PC-9 (cell line): ENCODE results near the gene C8G. TPM values are rescaled to one million over a fixed set of nuclear protein-coding genes. Genes with fewer than 3 reads are reported as not detected.

Source experiments
- BruUV-seq: library from RNA; stranded (reverse); fragments of 400-500 nt; replicated peaks from 2 replicates; lab custom pipeline; 2021; lab: Mats Ljungman, UMichigan
- CTCF ChIA-PET: fragments of 300-600 bp; sonication (Branson Sonifier 250); formaldehyde crosslinking; loops from one replicate; lab custom pipeline; 2022; ENCODE audit warnings: antibody characterized with exemption; lab: Charles Lee
- POLR2A ChIA-PET: fragments of 300-600 bp; sonication (Branson Sonifier 250); formaldehyde crosslinking; loops from one replicate; lab custom pipeline; 2022; ENCODE audit warnings: antibody characterized with exemption; ENCODE audit not compliant: unreplicated experiment; lab: Charles Lee
- DNase-seq, 2 experiments: peaks; one replicate each; pipeline versions ENCODE4 v3.0.0 to v3.0.0-alpha.2; 2015 to 2022; ENCODE audit warnings: mixed read lengths in 1 of 2
- H2AFZ ChIP-seq: fragments of 200-600 bp; sonication (generic); 2 replicates; pipeline ENCODE4 v1.8.1; 2017; ENCODE audit warnings: antibody characterized with exemption
- H3F3A ChIP-seq: fragments of 200-600 bp; sonication (generic); 2 replicates; pipeline ENCODE4 v1.8.1; 2017; ENCODE audit warnings: antibody characterized with exemption, mild to moderate bottlenecking, low read depth; ENCODE audit not compliant: insufficient read depth
- H3K27ac ChIP-seq: fragments of 200-600 bp; sonication (generic); 2 replicates; pipeline ENCODE4 v1.6.1; 2016; ENCODE audit warnings: mixed run types
- H3K27me3 ChIP-seq: fragments of 200-600 bp; sonication (generic); 2 replicates; pipeline ENCODE4 v1.6.1; 2016; ENCODE audit warnings: low read depth, mixed run types; ENCODE audit not compliant: insufficient read depth
- H3K36me3 ChIP-seq: fragments of 200-600 bp; sonication (generic); 2 replicates; pipeline ENCODE4 v1.6.1; 2016; ENCODE audit warnings: low read depth, mixed run types
- H3K4me1 ChIP-seq: fragments of 200-600 bp; sonication (generic); replicated peaks from 2 replicates; pipeline ENCODE4 v1.6.1; 2016; ENCODE audit warnings: mixed run types; ENCODE audit not compliant: insufficient read depth
- H3K4me2 ChIP-seq: fragments of 200-600 bp; sonication (generic); 2 replicates; pipeline ENCODE4 v1.6.1; 2017; ENCODE audit warnings: mixed run types
- H3K4me3 ChIP-seq: fragments of 200-600 bp; sonication (generic); 2 replicates; pipeline ENCODE4 v1.6.1; 2016; ENCODE audit warnings: mixed run types
- H3K79me2 ChIP-seq: fragments of 200-600 bp; sonication (generic); 2 replicates; pipeline ENCODE4 v1.6.1; 2017; ENCODE audit warnings: low read depth, mixed run types
- H3K9me2 ChIP-seq: fragments of 200-600 bp; sonication (generic); 2 replicates; pipeline ENCODE4 v1.8.1; 2017; ENCODE audit warnings: mild to moderate bottlenecking; ENCODE audit not compliant: insufficient read depth
- H3K9me3 ChIP-seq: fragments of 200-600 bp; sonication (generic); 2 replicates; pipeline ENCODE4 v1.8.1; 2016; ENCODE audit warnings: low read depth; ENCODE audit not compliant: insufficient read depth
- H4K20me1 ChIP-seq: fragments of 200-600 bp; sonication (generic); 2 replicates; pipeline ENCODE4 v1.8.1; 2017; ENCODE audit not compliant: insufficient read depth
- CTCF ChIP-seq: fragments of 200-600 bp; sonication (generic); conservative IDR thresholded peaks from 2 replicates; pipeline ENCODE4 v1.6.1; 2017; ENCODE audit warnings: mixed run types, antibody characterized with exemption, mild to moderate bottlenecking, moderate library complexity
- EZH2 ChIP-seq: fragments of 200-600 bp; sonication (generic); IDR thresholded peaks from 2 replicates; pipeline ENCODE4 v1.8.0; 2017; ENCODE audit warnings: antibody characterized with exemption, low read depth
- intact Hi-C: fragments of 100-400 bp; cut with micrococcal nuclease; formaldehyde crosslinking; loops from one replicate; pipeline ENCODE4 v1.10.0; 2022; ENCODE audit not compliant: unreplicated experiment
- total RNA-seq: library from RNA; stranded (reverse); gene quantifications from 2 replicates; pipeline ENCODE4 v1.2.3, GENCODE V29; 2021

C8G gene
- total RNA-seq, 1 experiment from 2014 or later = 2.3 TPM

GRCh38 chr9:136915632-136916329 lies 29.3 kb upstream of the C8G start:
- TF ChIP-seq CTCF (no peak), EZH2 (no peak)
- no peaks in the 10 kb centered on the region; the same call in 1 of the 2 replicates for H4K20me1 ChIP-seq
- H3K79me2 ChIP-seq = no peaks in the 10 kb centered on the region
- H3K9me2 ChIP-seq = no peaks in the 10 kb centered on the region
- no peak overlapping the region for H2AFZ ChIP-seq
- POLR2A ChIA-PET = no interaction called here
- H3K27me3 ChIP-seq = no peaks in the 10 kb centered on the region
- H3F3A ChIP-seq = no peaks in the 10 kb centered on the region
- no peak overlapping the region for H3K4me3 ChIP-seq
- intact Hi-C loops = no loop called here
- no peaks in the 10 kb centered on the region for H3K9me3 ChIP-seq
- CTCF ChIA-PET = interaction anchor here (0.5 kb wide), 1 partner anchor 958 kb away, joined by 3 read pairs; no protein-coding TSS in a partner anchor
- H3K4me1 ChIP-seq = no peaks in the 10 kb centered on the region
- no peak for DNase-seq
- no TSS peak for BruUV-seq
- no peak overlapping the region for H3K27ac ChIP-seq
- 0 out of 2 replicates have a peak, but pooled peaks cover 7% of the 10 kb centered on the region for H3K36me3 ChIP-seq
- no peak overlapping the region for H3K4me2 ChIP-seq

GRCh38 chr9:136916330-136917184 lies 28.5 kb upstream of the C8G start:
- Histone ChIP-seq H3K4me1 (no peaks in the 10 kb centered on the region), H3K9me2 (no peaks in the 10 kb centered on the region), H3K79me2 (no peaks in the 10 kb centered on the region), H2AFZ (no peak overlapping the region), H4K20me1 (no peaks in the 10 kb centered on the region; the same call in 1 of the 2 replicates), H3K27ac (no peak overlapping the region), H3F3A (no peaks in the 10 kb centered on the region), H3K4me3 (no peak overlapping the region), H3K27me3 (no peaks in the 10 kb centered on the region), H3K9me3 (no peaks in the 10 kb centered on the region), H3K36me3 (0 out of 2 replicates have a peak, but pooled peaks cover 7% of the 10 kb centered on the region), H3K4me2 (no peak overlapping the region)
- ChIA-PET CTCF (no interaction called here), POLR2A (no interaction called here)
- no peak for DNase-seq
- intact Hi-C loops = no loop called here
- TF ChIP-seq CTCF (no peak), EZH2 (no peak)
- BruUV-seq = no TSS peak

GRCh38 chr9:136917902-136918301 lies 27.1 kb upstream of the C8G start:
- TF ChIP-seq CTCF (no peak), EZH2 (no peak)
- no peaks in the 10 kb centered on the region for H3K9me2 ChIP-seq
- H3K27ac ChIP-seq = no peak overlapping the region
- DNase-seq = no peak
- intact Hi-C loops = no loop called here
- no peaks in the 10 kb centered on the region for H3K9me3 ChIP-seq
- no peaks in the 10 kb centered on the region for H3K79me2 ChIP-seq
- H3K27me3 ChIP-seq = no peaks in the 10 kb centered on the region
- 0 out of 2 replicates have a peak, but pooled peaks cover 1% of the 10 kb centered on the region for H3K36me3 ChIP-seq
- CTCF ChIA-PET = no interaction called here
- BruUV-seq = no TSS peak
- H3F3A ChIP-seq = no peaks in the 10 kb centered on the region
- H4K20me1 ChIP-seq = no peaks in the 10 kb centered on the region; the same call in 1 of the 2 replicates
- POLR2A ChIA-PET = interaction anchor here (0.6 kb wide), 1 partner anchor 141 kb away, joined by 8 read pairs; no protein-coding TSS in a partner anchor
- no peak overlapping the region for H2AFZ ChIP-seq
- H3K4me3 ChIP-seq = no peak overlapping the region
- no peaks in the 10 kb centered on the region for H3K4me1 ChIP-seq
- no peak overlapping the region for H3K4me2 ChIP-seq
